Measurements from ENCODE around the gene DAGLA. TPM values are rescaled to one million over a fixed set of nuclear protein-coding genes. Genes with fewer than 3 reads are reported as not detected.
A peak's percentile ranks its signal among the peaks of the same experiment; 100 is the strongest.

The DAGLA gene, protein sequence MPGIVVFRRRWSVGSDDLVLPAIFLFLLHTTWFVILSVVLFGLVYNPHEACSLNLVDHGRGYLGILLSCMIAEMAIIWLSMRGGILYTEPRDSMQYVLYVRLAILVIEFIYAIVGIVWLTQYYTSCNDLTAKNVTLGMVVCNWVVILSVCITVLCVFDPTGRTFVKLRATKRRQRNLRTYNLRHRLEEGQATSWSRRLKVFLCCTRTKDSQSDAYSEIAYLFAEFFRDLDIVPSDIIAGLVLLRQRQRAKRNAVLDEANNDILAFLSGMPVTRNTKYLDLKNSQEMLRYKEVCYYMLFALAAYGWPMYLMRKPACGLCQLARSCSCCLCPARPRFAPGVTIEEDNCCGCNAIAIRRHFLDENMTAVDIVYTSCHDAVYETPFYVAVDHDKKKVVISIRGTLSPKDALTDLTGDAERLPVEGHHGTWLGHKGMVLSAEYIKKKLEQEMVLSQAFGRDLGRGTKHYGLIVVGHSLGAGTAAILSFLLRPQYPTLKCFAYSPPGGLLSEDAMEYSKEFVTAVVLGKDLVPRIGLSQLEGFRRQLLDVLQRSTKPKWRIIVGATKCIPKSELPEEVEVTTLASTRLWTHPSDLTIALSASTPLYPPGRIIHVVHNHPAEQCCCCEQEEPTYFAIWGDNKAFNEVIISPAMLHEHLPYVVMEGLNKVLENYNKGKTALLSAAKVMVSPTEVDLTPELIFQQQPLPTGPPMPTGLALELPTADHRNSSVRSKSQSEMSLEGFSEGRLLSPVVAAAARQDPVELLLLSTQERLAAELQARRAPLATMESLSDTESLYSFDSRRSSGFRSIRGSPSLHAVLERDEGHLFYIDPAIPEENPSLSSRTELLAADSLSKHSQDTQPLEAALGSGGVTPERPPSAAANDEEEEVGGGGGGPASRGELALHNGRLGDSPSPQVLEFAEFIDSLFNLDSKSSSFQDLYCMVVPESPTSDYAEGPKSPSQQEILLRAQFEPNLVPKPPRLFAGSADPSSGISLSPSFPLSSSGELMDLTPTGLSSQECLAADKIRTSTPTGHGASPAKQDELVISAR
- under 1 TPM; 0.08 to 0.13 TPM for total RNA-seq
- not detected for polyA plus RNA-seq
- total RNA-seq, result 0 to 1.0 (median 0.58) reads per million in 6 experiments

DNA sequence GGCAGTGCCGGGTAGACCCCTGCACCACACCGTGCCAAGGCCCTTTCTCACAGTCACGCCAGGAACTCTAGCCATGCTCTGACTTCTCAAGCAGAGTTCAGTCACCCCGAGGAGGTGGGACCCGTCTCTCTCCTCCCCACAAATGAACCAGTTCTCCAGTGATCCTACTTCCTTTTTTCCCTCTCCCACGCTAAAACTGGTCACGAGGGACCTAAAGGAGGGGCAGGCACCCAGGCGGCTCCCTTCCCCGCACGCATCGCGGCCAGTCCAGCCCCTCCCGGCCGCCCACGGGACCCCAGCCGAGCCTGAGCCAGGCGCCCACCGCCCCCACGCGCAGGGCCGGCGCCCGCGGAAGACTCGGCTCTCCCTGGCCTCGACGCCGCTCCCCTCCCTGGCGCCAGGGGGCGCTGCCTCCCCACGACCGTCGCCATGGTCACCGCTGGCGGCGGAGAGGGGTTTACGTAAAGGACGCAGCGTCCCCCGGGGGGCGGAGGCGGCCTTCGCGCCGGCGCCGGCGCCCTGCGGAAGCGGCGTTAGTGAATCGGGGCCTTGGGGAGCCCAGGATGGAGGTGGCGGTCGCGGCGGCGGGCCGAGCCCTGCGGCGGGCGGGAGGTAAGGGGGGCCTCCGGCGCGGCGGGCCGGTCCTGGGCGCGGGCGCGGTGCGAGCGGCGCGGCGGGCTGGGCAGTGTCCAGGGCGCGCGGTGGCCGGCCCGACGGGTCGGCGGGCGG, at the start of gene DAGLA:
DAGLA (plus strand) TSS at position 499 of the 729 bp plus-strand sequence. CDS start 39,765 bp downstream, outside the sequence.
- peak; percentile 64 to 88 (median 80) for DNase-seq
- Mint-ChIP-seq H3K27me3 (peaks cover 2 to 29% (median 20%) of the 10 kb centered on the region in 5 donors), H3K27ac (peak within 1 kb of the TSS in 4 of 10 donors; percentile 33 to 87 (median 66)), H3K36me3 (no peaks in the 10 kb centered on the region), H3K4me1 (peaks cover 0 to 15% (median 5%) of the 10 kb centered on the region in 4 donors), H3K9me3 (no peaks in the 10 kb centered on the region), H3K4me3 (peak within 1 kb of the TSS; percentile 57 to 83 (median 72))
- ATAC-seq, result peak; percentile 74 to 85
- POLR2A ChIA-PET, result no interaction called here

DNA sequence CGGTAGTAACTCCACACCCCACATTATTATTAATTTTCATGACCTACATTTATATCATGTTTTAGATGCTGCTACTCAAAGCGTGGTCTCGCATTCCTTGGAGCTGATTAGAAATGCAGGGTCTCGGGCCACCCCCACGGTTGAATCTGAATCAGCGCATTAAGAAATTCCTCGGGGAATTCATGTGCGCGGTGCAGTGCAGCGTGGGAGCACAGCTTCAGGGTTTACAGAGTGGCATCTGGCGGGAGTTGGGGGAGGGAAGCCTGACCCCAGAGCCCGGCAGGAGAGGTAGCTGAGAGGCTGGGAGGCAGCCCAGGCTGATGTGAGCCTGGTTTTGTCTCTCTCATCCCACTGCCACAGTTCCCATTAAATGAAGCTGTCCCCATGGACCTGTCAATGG, 48.1 kb upstream of the DAGLA start:
- no peak for DNase-seq
- no peak overlapping the region for H3K27ac Mint-ChIP-seq
- H3K36me3 Mint-ChIP-seq, result no peaks in the 10 kb centered on the region
- no peaks in the 10 kb centered on the region for H3K4me1 Mint-ChIP-seq
- ATAC-seq, result no peak
- H3K27me3 Mint-ChIP-seq, result peaks cover 3 to 32% (median 7%) of the 10 kb centered on the region in 5 donors
- POLR2A ChIA-PET, result no interaction called here
- peaks cover 0 to 1% (median 0%) of the 10 kb centered on the region in 9 donors for H3K9me3 Mint-ChIP-seq
- no peak overlapping the region for H3K4me3 Mint-ChIP-seq

DNA sequence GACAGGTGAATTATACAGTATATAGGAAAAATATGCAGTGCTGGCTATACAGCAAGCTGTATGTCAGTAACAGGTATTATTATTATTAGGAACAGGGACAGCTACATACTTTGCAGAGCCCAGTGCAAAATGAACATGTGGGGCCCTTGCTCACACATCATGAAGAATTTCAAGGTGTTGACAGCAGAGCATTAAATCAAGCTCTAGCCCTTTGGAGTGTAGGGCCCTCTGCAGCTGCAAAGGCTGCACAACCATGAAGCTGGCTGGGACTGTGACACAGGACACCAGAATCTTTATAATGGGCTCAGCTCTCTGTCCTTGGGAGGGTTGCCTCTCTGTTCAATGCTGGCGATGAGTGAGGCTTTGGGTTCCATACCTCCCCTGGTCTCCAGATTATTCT, 44.9 kb upstream of the DAGLA start:
- no peak overlapping the region for H3K4me3 Mint-ChIP-seq

DNA sequence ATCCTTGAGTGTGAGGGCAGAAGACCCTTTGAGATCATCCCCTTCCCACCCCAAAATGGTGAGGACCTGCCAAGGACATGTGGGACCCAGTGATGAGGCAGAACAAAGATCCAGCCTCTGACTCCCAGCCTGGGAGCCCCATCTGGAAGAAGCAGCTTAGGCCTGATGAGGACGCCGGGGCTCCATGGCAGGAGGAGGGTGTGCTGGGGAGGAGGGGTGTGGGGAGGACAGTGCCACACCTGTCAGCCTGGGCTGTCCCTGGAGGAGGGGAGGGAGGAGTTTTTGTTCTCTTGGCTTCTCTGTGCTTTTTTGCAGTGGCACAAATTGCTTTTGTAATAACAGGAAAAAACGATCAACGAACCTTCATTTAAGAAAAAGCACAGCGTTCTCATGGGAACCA, 44.4 kb upstream of the DAGLA start:
- DNase-seq, result no peak
- Mint-ChIP-seq H3K4me1 (no peaks in the 10 kb centered on the region), H3K36me3 (no peaks in the 10 kb centered on the region), H3K9me3 (no peaks in the 10 kb centered on the region), H3K27ac (no peak overlapping the region), H3K4me3 (no peak overlapping the region), H3K27me3 (peaks cover 0 to 2% (median 0%) of the 10 kb centered on the region in 5 donors)
- no peak for ATAC-seq
- POLR2A ChIA-PET, result no interaction called here

More for the DNA sequence above, 44.9 kb upstream of the DAGLA start:
- DNase-seq (no peak), ATAC-seq (no peak)
- Mint-ChIP-seq H3K27ac (no peak overlapping the region), H3K36me3 (no peaks in the 10 kb centered on the region), H3K27me3 (peaks cover 0 to 2% (median 2%) of the 10 kb centered on the region in 5 donors), H3K4me1 (no peaks in the 10 kb centered on the region), H3K9me3 (no peaks in the 10 kb centered on the region)
- POLR2A ChIA-PET, result no interaction called here

DNA sequence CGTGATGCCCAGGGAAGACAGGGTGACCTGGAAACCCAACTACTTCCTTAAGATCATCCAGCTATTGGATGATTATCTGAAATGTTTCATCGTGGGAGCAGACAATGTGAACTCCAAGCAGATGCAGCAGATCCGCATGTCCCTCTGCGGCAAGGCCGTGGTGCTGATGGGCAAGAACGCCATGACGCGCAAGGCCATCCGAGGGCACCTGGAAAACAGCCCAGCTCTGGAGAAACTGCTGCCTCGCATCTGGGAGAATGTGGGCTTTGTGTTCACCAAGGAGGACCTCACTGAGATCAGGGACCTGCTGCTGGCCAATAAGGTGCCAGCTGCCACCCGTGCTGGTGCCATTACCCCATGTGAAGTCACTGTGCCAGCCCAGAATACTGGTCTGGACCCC, 43.5 kb upstream of the DAGLA start:
- Mint-ChIP-seq H3K4me1 (no peaks in the 10 kb centered on the region), H3K4me3 (no peak overlapping the region), H3K27me3 (peaks cover 0 to 2% (median 0%) of the 10 kb centered on the region in 5 donors), H3K27ac (no peak overlapping the region), H3K9me3 (no peaks in the 10 kb centered on the region), H3K36me3 (no peaks in the 10 kb centered on the region)
- ATAC-seq (no peak), DNase-seq (no peak)
- POLR2A ChIA-PET, result no interaction called here

DNA sequence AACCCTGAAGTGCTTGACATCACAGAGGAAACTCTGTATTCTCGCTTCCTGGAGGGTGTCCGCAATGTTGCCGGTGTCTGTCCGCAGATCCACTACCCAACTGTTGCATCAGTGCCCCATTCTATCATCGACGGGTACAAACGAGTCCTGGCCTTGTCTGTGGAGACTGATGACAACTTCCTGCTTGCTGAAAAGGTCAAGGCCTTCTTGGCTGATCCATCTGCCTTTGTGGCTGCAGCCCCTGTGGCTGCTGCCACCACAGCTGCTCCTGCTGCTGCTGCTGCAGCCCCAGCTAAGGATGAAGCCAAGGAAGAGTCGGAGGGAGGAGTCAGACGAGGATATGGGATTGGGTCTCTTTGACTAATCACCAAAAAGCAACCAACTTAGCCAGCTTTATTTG, 42.9 kb upstream of the DAGLA start:
- ATAC-seq (no peak), DNase-seq (no peak)
- Mint-ChIP-seq H3K4me3 (no peak overlapping the region), H3K9me3 (no peaks in the 10 kb centered on the region), H3K27ac (no peak overlapping the region), H3K4me1 (no peaks in the 10 kb centered on the region), H3K36me3 (no peaks in the 10 kb centered on the region), H3K27me3 (peaks cover 0 to 2% (median 0%) of the 10 kb centered on the region in 5 donors)
- POLR2A ChIA-PET, result interaction anchor here (0.7 kb wide), 1 partner anchor 450 kb away, joined by 3 read pairs; no protein-coding TSS in a partner anchor

DNA sequence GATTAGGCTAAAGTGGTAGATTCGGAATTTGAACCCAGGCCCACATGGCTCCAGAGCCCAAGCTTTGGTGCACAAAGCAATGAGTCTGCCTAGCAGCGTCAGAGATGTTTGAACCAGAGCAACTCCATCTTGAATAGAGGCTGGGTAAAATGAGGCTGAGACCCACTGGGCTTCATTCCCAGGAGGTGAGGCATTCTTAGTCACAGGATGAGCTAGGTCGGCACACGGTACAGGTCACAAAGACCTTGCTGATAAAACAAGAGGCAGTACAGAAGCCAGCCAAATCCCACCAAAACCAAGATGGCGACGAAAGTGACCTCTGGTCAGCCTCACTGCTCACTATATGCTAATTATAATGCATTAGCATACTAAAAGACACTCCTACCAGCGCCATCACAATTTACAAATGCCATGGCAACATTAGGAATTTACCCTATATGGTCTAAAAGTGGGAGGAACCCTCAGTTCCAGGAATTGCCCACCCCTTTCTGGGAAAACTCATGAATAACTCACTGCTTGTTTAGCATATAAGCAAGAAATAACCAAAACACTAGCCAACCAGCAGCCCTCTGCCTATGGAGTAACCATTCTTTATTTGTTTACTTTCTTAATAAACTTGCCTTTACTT, 40.3 kb upstream of the DAGLA start:
- ATAC-seq (no peak), DNase-seq (no peak)
- Mint-ChIP-seq H3K4me1 (no peaks in the 10 kb centered on the region), H3K36me3 (no peaks in the 10 kb centered on the region), H3K9me3 (no peaks in the 10 kb centered on the region), H3K27ac (no peak overlapping the region), H3K4me3 (no peak overlapping the region), H3K27me3 (peaks cover 0 to 3% (median 0%) of the 10 kb centered on the region in 5 donors)
- POLR2A ChIA-PET, result no interaction called here

DNA sequence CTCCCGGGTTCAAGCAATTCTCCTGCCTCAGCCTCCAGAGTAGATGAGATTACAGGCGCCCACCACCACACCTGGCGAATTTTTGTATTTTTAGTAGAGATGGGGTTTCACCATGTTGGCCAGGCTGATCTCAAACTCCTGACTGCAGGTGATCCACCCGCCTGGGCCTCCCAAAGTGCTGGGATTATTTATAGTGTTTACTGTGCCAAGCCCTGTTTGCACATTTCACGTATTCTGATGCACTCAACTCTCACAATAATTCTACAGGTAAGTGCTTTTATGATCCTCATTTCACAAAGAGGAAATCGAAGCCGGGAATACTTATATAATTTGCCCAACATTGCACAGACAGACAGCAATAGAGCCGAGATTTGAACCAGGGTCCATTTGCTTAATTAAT, 38.0 kb upstream of the DAGLA start:
- POLR2A ChIA-PET, result no interaction called here
- Mint-ChIP-seq H3K27me3 (peaks cover 0 to 3% (median 0%) of the 10 kb centered on the region in 5 donors), H3K4me1 (no peaks in the 10 kb centered on the region), H3K36me3 (no peaks in the 10 kb centered on the region), H3K4me3 (no peak overlapping the region), H3K27ac (no peak overlapping the region), H3K9me3 (no peaks in the 10 kb centered on the region)
- DNase-seq (no peak), ATAC-seq (no peak)

DNA sequence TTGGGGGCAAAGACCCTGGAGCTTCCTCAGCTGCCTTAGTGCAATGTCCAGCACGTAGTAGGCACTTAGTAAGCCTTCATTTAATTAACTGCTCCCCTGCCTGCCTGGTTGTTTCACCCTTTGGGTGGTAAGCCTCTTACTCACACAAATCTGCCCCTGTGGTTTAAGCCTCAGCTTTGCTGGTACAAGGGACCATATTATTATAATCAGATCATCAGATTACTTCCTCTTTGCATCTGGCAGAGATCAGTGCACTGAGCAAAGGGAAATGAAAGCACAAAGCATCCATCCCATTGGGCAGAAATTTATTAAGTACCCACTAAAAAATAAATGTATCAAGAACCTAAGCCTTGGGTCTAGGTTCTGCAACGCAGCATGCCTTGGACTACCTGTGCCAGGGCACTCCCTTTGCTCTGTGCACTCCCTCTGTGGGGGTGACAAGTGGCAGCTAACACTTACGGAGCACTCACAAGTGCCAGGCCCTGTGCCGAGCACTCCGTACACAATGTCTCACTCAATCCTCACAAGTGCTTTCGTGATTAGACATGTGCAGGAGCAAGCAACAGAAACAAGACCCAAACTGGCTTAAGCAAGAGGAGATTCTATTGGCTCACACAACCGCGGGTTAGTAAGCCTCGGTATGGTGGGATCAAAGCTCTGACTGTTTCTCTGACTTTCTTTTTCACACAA, 34.9 kb upstream of the DAGLA start:
- H3K4me1 Mint-ChIP-seq, result no peaks in the 10 kb centered on the region
- ATAC-seq (no peak), DNase-seq (no peak)
- peak overlapping the region in 1 of 10 donors; percentile 87 for H3K27ac Mint-ChIP-seq
- no peak overlapping the region for H3K4me3 Mint-ChIP-seq
- POLR2A ChIA-PET, result no interaction called here
- H3K36me3 Mint-ChIP-seq, result no peaks in the 10 kb centered on the region
- H3K27me3 Mint-ChIP-seq, result peaks cover 0 to 5% (median 0%) of the 10 kb centered on the region in 5 donors
- no peaks in the 10 kb centered on the region for H3K9me3 Mint-ChIP-seq

DNA sequence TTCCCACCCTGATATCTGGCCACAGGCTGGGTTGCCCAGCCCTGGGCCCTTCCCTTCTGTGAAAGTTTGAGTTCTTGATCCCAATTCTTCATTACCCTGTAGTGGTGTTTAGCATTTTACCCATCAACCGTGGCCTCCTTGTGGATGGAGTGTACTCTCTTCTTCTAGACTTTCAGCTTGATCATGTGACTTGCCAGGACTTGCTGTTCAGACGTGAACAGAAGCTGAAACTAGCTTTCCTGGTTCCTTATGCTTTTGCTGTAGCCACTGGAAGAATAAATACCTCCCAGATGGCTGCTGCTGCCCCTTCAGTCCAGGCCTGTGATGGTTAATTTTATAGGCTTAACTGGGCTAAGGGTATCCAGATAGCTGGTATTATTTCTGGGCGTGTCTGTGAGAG, 32.7 kb upstream of the DAGLA start:
- POLR2A ChIA-PET, result no interaction called here
- H3K4me3 Mint-ChIP-seq, result no peak overlapping the region

DNA sequence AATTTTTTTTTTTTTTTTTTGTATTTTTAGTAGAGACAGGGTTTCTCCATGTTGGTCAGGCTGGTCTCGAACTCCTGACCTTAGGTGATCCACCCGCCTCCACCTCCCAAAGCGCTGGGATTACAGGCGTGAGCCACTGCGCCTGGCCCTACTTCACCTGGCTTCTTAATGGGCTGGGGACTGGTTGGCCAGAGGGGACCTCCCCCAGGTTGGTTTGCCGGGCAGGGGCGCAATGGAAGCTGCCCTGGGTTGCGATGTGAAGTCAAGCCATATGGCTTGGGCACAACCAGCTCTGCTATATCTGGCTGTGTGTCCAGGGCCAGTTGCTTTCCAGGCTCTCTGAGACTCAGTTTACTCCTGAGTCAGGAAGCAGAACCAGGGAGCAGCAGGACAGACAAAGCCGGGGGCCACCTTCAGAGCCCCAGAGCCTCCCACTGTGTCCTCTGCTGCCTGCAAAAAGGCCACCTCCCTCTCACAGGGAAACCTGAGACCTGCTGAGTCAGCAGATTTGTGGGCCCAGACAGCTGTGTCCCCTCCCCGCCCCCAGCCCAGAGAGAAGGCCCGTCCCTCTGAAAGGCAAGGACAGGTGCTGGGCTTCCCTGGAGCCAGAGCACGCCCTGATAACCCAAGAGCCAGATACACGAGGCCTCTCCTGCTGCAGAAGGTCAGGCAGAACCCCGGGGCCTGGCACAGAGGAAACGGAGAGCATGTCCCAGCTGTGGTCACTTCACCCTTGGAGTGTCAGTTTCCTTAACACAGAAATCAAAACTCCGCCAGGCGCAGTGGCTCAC, 29.2 kb upstream of the DAGLA start:
- DNase-seq (no peak), ATAC-seq (no peak)
- no peaks in the 10 kb centered on the region for H3K9me3 Mint-ChIP-seq
- H3K4me3 Mint-ChIP-seq, result no peak overlapping the region
- peaks cover 14 to 35% (median 20%) of the 10 kb centered on the region in 5 donors for H3K27me3 Mint-ChIP-seq
- H3K4me1 Mint-ChIP-seq, result no peaks in the 10 kb centered on the region
- H3K36me3 Mint-ChIP-seq, result no peaks in the 10 kb centered on the region
- POLR2A ChIA-PET, result no interaction called here
- H3K27ac Mint-ChIP-seq, result no peak overlapping the region

More for the DNA sequence above, 32.7 kb upstream of the DAGLA start:
- DNase-seq, result no peak
- Mint-ChIP-seq H3K9me3 (no peaks in the 10 kb centered on the region), H3K4me1 (no peaks in the 10 kb centered on the region), H3K27ac (no peak overlapping the region), H3K27me3 (peaks cover 6 to 12% (median 9%) of the 10 kb centered on the region in 5 donors), H3K36me3 (no peaks in the 10 kb centered on the region)
- no peak for ATAC-seq
